Fibroblast of pulmonary artery (primary cell): ENCODE results near the gene HDAC4.

Source experiments
- DNase-seq: peaks from one replicate; pipeline ENCODE4 v3.0.0-alpha.2; 2010; ENCODE audit warnings: low read depth
- H3K4me3 ChIP-seq: replicated peaks from 2 replicates; pipeline ENCODE4 v1.5.1; 2011; ENCODE audit warnings: low read depth, mild to moderate bottlenecking, control low read depth, low read length, moderate library complexity
- CTCF ChIP-seq: IDR thresholded peaks from 2 replicates; pipeline ENCODE4 v1.5.1; 2011; ENCODE audit warnings: mild to moderate bottlenecking, control low read depth, low read length, inconsistent platforms; ENCODE audit errors: missing control alignments

Gene HDAC4

GRCh38 chr2:239165206-239165831 is 235.5 kb downstream of the HDAC4 start:
- no peak overlapping the region for H3K4me3 ChIP-seq
- DNase-seq, result no peak
- TF ChIP-seq CTCF, result no peak

GRCh38 chr2:239164335-239164871 is 236.4 kb downstream of the HDAC4 start:
- H3K4me3 ChIP-seq, result no peak overlapping the region
- TF ChIP-seq CTCF, result no peak
- no peak for DNase-seq

- no peak for DNase-seq
- no peak for TF ChIP-seq CTCF
Measured at GRCh38 chr2:239163688-239164334, 237.0 kb downstream of the HDAC4 start.

GRCh38 chr2:239162976-239163687 is 237.7 kb downstream of the HDAC4 start:
- no peak for DNase-seq
- TF ChIP-seq CTCF, result no peak
- no peak overlapping the region for H3K4me3 ChIP-seq

More at GRCh38 chr2:239163688-239164334, 237.0 kb downstream of the HDAC4 start:
- H3K4me3 ChIP-seq, result no peak overlapping the region

DNA sequence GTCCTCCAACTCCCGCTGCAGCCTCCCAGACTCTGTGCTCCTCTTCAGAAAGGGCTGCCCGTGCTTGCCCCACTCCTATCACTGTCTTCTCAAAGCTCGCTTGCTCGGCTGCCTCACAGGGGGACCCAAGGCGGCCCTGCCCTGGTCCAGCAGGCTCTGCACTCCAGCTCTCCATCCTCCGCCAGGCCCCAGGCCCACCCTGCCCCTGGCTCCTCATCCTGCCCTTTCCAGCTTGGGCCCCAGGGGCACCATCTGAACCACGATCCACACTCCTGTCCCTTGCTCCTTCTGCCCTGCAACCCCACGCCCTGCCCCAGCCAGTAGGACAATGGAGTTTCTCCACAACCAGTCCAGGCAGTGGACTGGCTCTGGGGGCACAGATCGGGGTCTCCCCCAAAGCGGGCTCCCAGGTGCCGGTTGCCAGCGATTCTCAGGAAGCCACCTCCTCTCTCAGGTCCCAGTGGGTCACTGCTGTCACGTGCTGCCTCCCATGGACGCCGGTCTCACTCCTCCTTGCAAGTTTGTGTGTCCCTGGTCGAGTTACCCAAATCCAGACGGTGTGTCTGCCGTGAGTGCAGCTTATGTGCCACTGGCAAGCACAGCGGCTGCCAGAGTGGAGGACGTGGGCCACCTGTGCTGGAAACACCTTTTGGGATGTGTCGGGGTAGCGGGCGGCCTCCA is 238.5 kb downstream of the HDAC4 start:
- no peak overlapping the region for H3K4me3 ChIP-seq
- no peak for TF ChIP-seq CTCF
- no peak for DNase-seq

DNA sequence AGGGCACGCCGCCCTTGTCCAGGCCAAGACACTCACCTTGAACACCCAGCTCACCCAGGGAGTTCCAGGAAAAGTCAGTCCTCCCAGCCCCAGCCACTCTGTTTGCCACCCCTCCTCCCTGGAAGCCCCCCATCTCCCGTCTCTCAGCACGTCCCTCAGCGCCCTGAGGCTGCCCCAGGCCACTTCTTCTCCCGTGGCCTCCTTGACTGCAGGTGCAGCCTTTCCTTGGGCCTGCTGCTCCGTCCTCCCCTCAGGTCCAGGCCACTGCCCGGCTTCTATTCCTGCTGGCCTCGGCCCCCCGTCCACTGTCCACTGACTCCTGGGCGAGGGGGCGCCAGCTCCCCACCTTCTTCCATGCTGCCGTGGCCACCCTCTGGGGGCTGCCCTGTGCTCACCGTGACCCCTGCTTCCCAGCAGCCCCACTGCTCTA is 239.1 kb downstream of the HDAC4 start:
- no peak for TF ChIP-seq CTCF
- no peak overlapping the region for H3K4me3 ChIP-seq
- DNase-seq, result no peak
